PC-3 (cell line): ENCODE data around the gene TBC1D13. TPM values are rescaled to one million over a fixed set of nuclear protein-coding genes. Genes with fewer than 3 reads are reported as not detected.
"Not testable (repeated sequence)": the region's sequence is repeated elsewhere in the genome, so short reads cannot be mapped to it uniquely, and the experiment has no call there.

ENCODE experiments used
- ATAC-seq: fragments of 200-7000 bp; cut with Tn5 transposase; 2 replicates; pipeline ENCODE4 v1.9.1; 2020; ENCODE audit warnings: mild to moderate bottlenecking, moderate library complexity
- BruUV-seq: library from RNA; stranded (reverse); fragments of 400-500 nt; replicated peaks from 2 replicates; lab custom pipeline; 2021; lab: Mats Ljungman, UMichigan
- CTCF ChIA-PET: fragments of 300-600 bp; sonication (Branson Sonifier 250); formaldehyde crosslinking; loops from one replicate; lab custom pipeline; 2022; ENCODE audit warnings: antibody characterized with exemption; lab: Charles Lee
- POLR2A ChIA-PET: fragments of 300-600 bp; sonication (Branson Sonifier 250); formaldehyde crosslinking; loops from one replicate; lab custom pipeline; 2022; ENCODE audit warnings: antibody characterized with exemption; ENCODE audit not compliant: unreplicated experiment; lab: Charles Lee
- DNase-seq: peaks from one replicate; pipeline ENCODE4 v3.0.0-alpha.2; 2015
- H2AFZ ChIP-seq: fragments of 300-600 bp; sonication (generic); 2 replicates; pipeline ENCODE4 v1.6.0; 2016; ENCODE audit warnings: antibody characterized with exemption, low read length
- H3F3A ChIP-seq: fragments of 300-600 bp; sonication (generic); one replicate; pipeline ENCODE4 v1.6.0; 2017; ENCODE audit warnings: antibody characterized with exemption, low read length, control low read depth, mild to moderate bottlenecking; ENCODE audit not compliant: unreplicated experiment
- H3K27ac ChIP-seq: fragments of 300-600 bp; sonication (generic); 2 replicates; pipeline ENCODE4 v1.5.1; 2016; ENCODE audit warnings: mild to moderate bottlenecking, low read length
- H3K27me3 ChIP-seq: fragments of 300-600 bp; sonication (generic); 2 replicates; pipeline ENCODE4 v1.6.1; 2016; ENCODE audit warnings: low read length, mixed read lengths
- H3K36me3 ChIP-seq: fragments of 300-600 bp; sonication (generic); 2 replicates; pipeline ENCODE4 v1.6.1; 2016; ENCODE audit warnings: low read depth, mixed run types, low read length, mixed read lengths
- H3K4me1 ChIP-seq: fragments of 300-600 bp; sonication (generic); 2 replicates; pipeline ENCODE4 v1.5.1; 2016; ENCODE audit warnings: low read length; ENCODE audit not compliant: insufficient read depth
- H3K4me2 ChIP-seq: fragments of 300-600 bp; sonication (generic); 2 replicates; pipeline ENCODE4 v1.6.0; 2016; ENCODE audit warnings: low read length
- H3K4me3 ChIP-seq: fragments of 300-600 bp; sonication (generic); 2 replicates; pipeline ENCODE4 v1.5.1; 2016; ENCODE audit warnings: mild to moderate bottlenecking, low read length, mixed read lengths
- H3K79me2 ChIP-seq: fragments of 300-600 bp; sonication (generic); 2 replicates; pipeline ENCODE4 v1.6.1; 2017; ENCODE audit warnings: low read length, mixed read lengths
- H3K9ac ChIP-seq: fragments of 300-600 bp; sonication (generic); 2 replicates; pipeline ENCODE4 v1.6.0; 2016; ENCODE audit warnings: mild to moderate bottlenecking, low read length
- H3K9me2 ChIP-seq: fragments of 300-600 bp; sonication (generic); replicated peaks from 2 replicates; pipeline ENCODE4 v1.6.1; 2016; ENCODE audit warnings: mixed run types, low read length, mixed read lengths
- H3K9me3 ChIP-seq: fragments of 300-600 bp; sonication (generic); 2 replicates; pipeline ENCODE4 v1.6.1; 2016; ENCODE audit warnings: low read length, mixed read lengths
- H4K20me1 ChIP-seq: fragments of 300-600 bp; sonication (generic); 2 replicates; pipeline ENCODE4 v1.6.1; 2016; ENCODE audit warnings: low read length, mixed read lengths
- EZH2 ChIP-seq: fragments of 300-600 bp; sonication (generic); IDR thresholded peaks from one replicate; pipeline ENCODE4 v1.6.1; 2017; ENCODE audit warnings: antibody characterized with exemption, mild to moderate bottlenecking, low read length; ENCODE audit not compliant: unreplicated experiment
- EZH2phosphoT487 ChIP-seq: fragments of 300-600 bp; sonication (generic); IDR thresholded peaks from 2 replicates; pipeline ENCODE4 v1.6.1; 2018; ENCODE audit warnings: mild to moderate bottlenecking, antibody characterized with exemption, low read length, borderline replicate concordance
- intact Hi-C: fragments of 100-400 bp; cut with micrococcal nuclease; formaldehyde crosslinking; loops from 2 replicates; pipeline ENCODE4 v1.9.0; 2023
- total RNA-seq: library from RNA; depleted of rRNA; stranded (reverse); fragments of >200 nt; gene quantifications from 2 replicates; pipeline ENCODE4 v1.2.3, GENCODE V29; 2014
- TF ChIP-seq, protein P1 (sequence below): fragments of 300-600 bp; sonication (generic); conservative IDR thresholded peaks from 2 replicates; pipeline ENCODE4 v1.5.1; 2017; ENCODE audit warnings: antibody characterized with exemption, low read depth, mild to moderate bottlenecking, low read length

Gene TBC1D13
- total RNA-seq, 1 experiment from 2014 or later: 15.0 TPM

DNA sequence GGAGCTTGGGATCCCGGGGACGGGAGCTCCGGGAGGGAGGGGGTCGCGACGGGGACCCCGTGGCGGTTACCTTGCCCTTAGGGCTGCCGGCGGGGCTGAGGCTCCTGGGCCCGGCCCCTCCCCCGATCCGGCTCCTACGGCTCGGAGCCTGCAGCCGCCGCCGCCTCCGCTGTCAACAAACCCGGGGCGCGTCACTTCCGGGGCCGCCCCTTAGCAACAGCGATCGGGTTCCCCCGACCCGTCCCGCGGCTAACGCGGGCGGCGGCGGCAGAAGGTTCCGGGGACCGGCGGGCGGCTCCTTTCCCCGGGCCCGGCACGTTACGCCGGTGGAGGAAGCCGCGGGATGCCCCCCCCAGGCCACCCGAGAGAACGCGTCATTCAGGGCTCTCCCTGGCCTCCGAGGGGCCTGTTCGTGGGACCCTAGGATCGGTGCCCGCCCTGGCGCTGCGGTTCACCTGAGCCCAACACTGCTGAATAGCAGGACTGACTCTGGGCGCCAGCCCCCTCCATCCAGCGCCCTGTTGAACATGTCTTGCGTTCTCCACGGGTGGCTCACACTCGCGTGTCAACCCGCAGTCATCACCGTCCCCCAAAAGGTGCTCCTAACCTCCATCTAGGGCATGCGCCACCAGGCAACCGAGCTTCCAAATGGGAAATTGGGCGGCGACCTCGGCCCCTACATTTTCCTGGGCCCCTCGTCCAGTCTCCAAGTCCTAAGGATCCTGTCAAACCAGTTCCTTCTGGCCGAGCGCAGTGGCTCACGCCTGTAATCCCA lies 15.1 kb upstream of the TBC1D13 start, which contains the start of gene ZER1:
Gene ZER1, minus strand, starts transcription at position 183 of the 775 bp plus-strand sequence. CDS start 16,362 bp downstream, outside the sequence.
- ChIA-PET CTCF (no interaction called here), POLR2A (interaction anchor here (0.7 kb wide), 1 partner anchor 48 kb away, joined by 3 read pairs; no protein-coding TSS in a partner anchor)
- ATAC-seq: peak; percentile 92
- H3K27ac ChIP-seq: peak within 1 kb of the TSS; percentile 62
- H3K4me2 ChIP-seq: peak within 1 kb of the TSS; percentile 96
- no peaks in the 10 kb centered on the region for H3K9me2 ChIP-seq
- TSS peak; percentile 96 for BruUV-seq
- H3K9me3 ChIP-seq: no peaks in the 10 kb centered on the region
- H3K4me3 ChIP-seq: peak within 1 kb of the TSS; percentile 87
- H3K9ac ChIP-seq: peak within 1 kb of the TSS; percentile 71
- TF ChIP-seq EZH2: no peak
- TF ChIP-seq, protein P1, sequence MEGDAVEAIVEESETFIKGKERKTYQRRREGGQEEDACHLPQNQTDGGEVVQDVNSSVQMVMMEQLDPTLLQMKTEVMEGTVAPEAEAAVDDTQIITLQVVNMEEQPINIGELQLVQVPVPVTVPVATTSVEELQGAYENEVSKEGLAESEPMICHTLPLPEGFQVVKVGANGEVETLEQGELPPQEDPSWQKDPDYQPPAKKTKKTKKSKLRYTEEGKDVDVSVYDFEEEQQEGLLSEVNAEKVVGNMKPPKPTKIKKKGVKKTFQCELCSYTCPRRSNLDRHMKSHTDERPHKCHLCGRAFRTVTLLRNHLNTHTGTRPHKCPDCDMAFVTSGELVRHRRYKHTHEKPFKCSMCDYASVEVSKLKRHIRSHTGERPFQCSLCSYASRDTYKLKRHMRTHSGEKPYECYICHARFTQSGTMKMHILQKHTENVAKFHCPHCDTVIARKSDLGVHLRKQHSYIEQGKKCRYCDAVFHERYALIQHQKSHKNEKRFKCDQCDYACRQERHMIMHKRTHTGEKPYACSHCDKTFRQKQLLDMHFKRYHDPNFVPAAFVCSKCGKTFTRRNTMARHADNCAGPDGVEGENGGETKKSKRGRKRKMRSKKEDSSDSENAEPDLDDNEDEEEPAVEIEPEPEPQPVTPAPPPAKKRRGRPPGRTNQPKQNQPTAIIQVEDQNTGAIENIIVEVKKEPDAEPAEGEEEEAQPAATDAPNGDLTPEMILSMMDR: no peak
- no peak for TF ChIP-seq EZH2phosphoT487
- intact Hi-C loops: no loop called here
- no peaks in the 10 kb centered on the region for H3K27me3 ChIP-seq
- DNase-seq: peak; percentile 86
- no peaks in the 10 kb centered on the region for H4K20me1 ChIP-seq
- H3K36me3 ChIP-seq: no peaks in the 10 kb centered on the region
- peaks cover 13% of the 10 kb centered on the region for H3K79me2 ChIP-seq
- peaks cover 5% of the 10 kb centered on the region; the same call in 1 of the 2 replicates for H3K4me1 ChIP-seq
- H2AFZ ChIP-seq: peak within 1 kb of the TSS; percentile 90
- no peaks in the 10 kb centered on the region for H3F3A ChIP-seq

DNA sequence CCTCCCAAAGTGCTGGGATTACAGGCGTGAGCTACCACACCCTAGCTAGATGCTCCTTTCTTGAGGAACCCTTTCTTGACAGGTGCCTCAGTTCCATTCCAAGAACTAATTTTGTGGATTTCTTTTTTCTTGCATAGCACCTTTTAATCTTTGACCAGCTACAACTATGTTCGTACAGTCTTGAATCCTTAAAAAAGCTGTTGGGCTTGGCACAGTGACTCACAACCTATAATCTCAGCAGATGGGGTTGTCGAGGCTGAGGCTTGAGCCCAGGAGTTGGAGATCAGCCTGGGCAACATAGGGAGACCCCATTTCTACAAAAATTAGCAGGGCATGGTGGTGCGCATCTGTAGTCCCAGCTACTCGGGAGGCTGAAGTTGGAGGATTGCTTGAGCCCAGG lies 14.0 kb upstream of the TBC1D13 start:
- H2AFZ ChIP-seq: no peak overlapping the region
- peaks cover 13% of the 10 kb centered on the region for H3K79me2 ChIP-seq
- no peak overlapping the region for H3K27ac ChIP-seq
- H3K4me3 ChIP-seq: no peak overlapping the region
- ChIA-PET POLR2A (interaction anchor here (0.6 kb wide), 1 partner anchor 352 kb away, joined by 11 read pairs; no protein-coding TSS in a partner anchor), CTCF (no interaction called here)
- no peaks in the 10 kb centered on the region for H3K9me3 ChIP-seq
- no peak overlapping the region for H3K4me2 ChIP-seq
- no peak for DNase-seq
- no peaks in the 10 kb centered on the region for H3K27me3 ChIP-seq
- no TSS peak for BruUV-seq
- TF ChIP-seq, protein P1: no peak
- TF ChIP-seq EZH2phosphoT487: no peak
- no peak for TF ChIP-seq EZH2
- H3K4me1 ChIP-seq: peaks cover 5% of the 10 kb centered on the region; the same call in 1 of the 2 replicates
- no peak for ATAC-seq
- H3F3A ChIP-seq: no peaks in the 10 kb centered on the region
- no peaks in the 10 kb centered on the region for H3K36me3 ChIP-seq
- H4K20me1 ChIP-seq: no peaks in the 10 kb centered on the region
- intact Hi-C loops: no loop called here
- no peaks in the 10 kb centered on the region for H3K9me2 ChIP-seq
- no peak overlapping the region for H3K9ac ChIP-seq

DNA sequence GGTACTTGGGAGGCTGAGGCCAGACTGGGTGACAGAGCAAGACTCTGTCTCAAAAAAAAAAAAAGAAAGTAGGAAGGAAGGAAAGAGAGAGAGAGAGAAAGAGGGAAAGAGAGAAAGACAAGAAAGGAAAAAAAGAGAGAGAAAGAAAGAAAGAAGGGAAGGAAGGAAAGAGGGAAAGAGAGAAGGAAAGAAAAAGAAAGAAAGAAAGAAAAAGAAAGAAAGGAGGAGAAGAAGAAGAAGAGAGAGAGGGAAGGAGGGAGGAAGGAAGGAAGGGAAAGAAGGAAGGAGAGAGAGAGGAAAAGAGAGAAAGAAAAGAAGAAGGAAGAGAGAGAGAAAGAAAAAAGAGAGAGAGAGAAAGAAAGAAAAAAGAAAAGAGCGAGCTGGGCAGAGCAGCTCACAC lies 12.2 kb upstream of the TBC1D13 start:
- no peak overlapping the region for H3K27ac ChIP-seq
- H3K79me2 ChIP-seq: peaks cover 13% of the 10 kb centered on the region
- TF ChIP-seq, protein P1: no peak
- no peak for TF ChIP-seq EZH2
- TF ChIP-seq EZH2phosphoT487: no peak
- no peaks in the 10 kb centered on the region for H3K27me3 ChIP-seq
- H2AFZ ChIP-seq: no peak overlapping the region
- no peak for ATAC-seq
- no peaks in the 10 kb centered on the region for H3K36me3 ChIP-seq
- ChIA-PET POLR2A (no interaction called here), CTCF (no interaction called here)
- H4K20me1 ChIP-seq: no peaks in the 10 kb centered on the region
- no TSS peak for BruUV-seq
- no peak overlapping the region for H3K9ac ChIP-seq
- H3K4me1 ChIP-seq: peaks cover 5% of the 10 kb centered on the region; the same call in 1 of the 2 replicates
- no peak overlapping the region for H3K4me2 ChIP-seq
- intact Hi-C loops: no loop called here
- no peaks in the 10 kb centered on the region for H3K9me3 ChIP-seq
- DNase-seq: no peak
- no peak overlapping the region for H3K4me3 ChIP-seq
- H3F3A ChIP-seq: no peaks in the 10 kb centered on the region
- no peaks in the 10 kb centered on the region for H3K9me2 ChIP-seq

DNA sequence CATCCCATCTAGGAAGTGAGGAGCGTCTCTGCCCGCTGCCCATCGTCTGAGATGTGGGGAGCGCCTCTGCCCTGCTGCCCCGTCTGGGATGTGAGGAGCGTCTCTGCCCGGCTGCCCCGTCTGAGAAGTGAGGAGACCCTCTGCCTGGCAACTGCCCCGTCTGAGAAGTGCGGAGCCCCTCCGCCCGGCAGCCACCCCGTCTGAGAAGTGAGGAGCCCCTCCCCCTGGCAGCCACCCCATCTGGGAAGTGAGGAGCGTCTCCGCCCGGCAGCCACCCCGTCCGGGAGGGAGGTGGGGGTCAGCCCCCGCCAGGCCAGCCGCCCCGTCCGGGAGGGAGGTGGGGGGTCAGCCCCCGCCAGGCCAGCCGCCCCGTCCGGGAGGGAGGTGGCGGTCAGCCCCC lies 7.0 kb upstream of the TBC1D13 start:
- H3K9me3 ChIP-seq, BruUV-seq, DNase-seq, H3K27me3 ChIP-seq, H3F3A ChIP-seq, H3K9me2 ChIP-seq, H3K4me2 ChIP-seq, POLR2A ChIA-PET, H3K79me2 ChIP-seq, H3K36me3 ChIP-seq, H3K9ac ChIP-seq, intact Hi-C loops, H2AFZ ChIP-seq, H3K27ac ChIP-seq, H3K4me1 ChIP-seq, ATAC-seq, CTCF ChIA-PET, H3K4me3 ChIP-seq, H4K20me1 ChIP-seq: not testable (repeated sequence)
